ENCODE data around the gene RNF213.
"Not testable (repeated sequence)": the region's sequence is repeated elsewhere in the genome, so short reads cannot be mapped to it uniquely, and the experiment has no call there.

Gene RNF213

DNA sequence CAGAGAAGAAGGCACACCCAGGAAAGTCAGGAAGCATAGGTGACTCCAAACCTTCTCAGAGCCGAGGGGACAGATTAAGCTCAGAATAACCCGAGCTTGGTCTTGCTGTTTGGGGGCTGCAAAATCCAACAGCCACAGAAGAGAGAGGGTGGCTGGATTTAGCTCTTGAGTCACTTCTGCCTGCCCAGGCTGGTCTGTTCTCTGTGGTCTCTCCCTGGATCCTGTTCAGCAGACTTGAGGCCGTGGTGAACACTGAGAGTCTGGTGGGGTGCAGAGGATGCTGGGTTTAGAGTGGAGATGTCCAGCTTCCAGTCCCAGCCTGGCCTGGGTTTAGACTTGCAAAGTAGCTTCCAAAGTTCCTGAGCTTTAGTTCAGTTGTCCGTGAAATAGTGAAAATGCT, 31.6 kb upstream of the RNF213 start:
- no peak for TF ChIP-seq JUND (IDR thresholded peaks at IDR 0.05; ENCODE audit: low read depth)
- DNase-seq (ENCODE audit: low read depth in 1 of 2, low spot score in 1 of 2), result no peak
- in situ Hi-C loops (cut with HindIII; ENCODE audit: low pct_unique_long_range_greater_than_20kb, low sequenced_read_pairs), result no loop called here

DNA sequence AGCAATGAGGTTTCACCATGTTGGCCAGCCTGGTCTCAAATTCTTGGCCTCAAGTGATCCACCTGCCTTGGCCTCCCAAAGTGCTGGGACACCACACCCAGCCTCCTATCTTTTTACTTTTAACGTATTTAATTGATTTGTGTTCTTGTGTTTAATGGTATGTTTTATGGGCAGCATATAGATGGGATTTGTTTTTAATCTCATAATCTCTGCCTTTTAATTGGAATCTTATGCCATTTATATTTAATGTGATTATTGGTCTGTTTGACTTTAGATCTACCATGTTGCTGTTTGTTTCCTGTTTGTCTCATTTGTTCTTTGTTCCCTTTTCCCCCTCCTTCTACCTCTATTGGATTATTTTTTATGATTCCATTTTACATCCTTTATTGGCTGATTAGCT, 28.2 kb upstream of the RNF213 start:
- TF ChIP-seq JUND (IDR thresholded peaks at IDR 0.05; ENCODE audit: low read depth), result no peak
- DNase-seq (ENCODE audit: low read depth in 1 of 2, low spot score in 1 of 2), result no peak
- in situ Hi-C loops (cut with HindIII; ENCODE audit: low pct_unique_long_range_greater_than_20kb, low sequenced_read_pairs), result no loop called here

DNA sequence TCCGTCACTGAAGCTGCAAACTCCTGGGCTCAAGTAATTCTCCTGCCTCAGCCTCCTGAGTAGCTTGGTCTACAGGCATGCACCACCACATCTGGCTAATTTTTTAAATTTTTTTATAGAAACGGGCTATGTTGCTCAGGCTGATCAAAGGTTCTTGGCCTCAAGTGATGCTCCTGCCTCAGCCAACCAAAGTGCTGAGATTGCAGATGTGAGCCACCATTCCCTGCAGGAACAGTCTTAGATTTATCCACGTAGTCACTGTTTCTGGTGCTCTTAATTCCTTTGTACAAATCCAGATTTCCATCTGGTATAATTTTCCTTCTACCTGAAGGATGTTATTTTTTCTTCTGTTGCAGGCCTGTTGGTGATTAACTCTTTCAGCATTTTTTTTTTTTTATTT, 27.4 kb upstream of the RNF213 start:
- TF ChIP-seq JUND (IDR thresholded peaks at IDR 0.05; ENCODE audit: low read depth), result no peak
- in situ Hi-C loops (cut with HindIII; ENCODE audit: low pct_unique_long_range_greater_than_20kb, low sequenced_read_pairs), result no loop called here
- DNase-seq (ENCODE audit: low read depth in 1 of 2, low spot score in 1 of 2), result no peak

DNA sequence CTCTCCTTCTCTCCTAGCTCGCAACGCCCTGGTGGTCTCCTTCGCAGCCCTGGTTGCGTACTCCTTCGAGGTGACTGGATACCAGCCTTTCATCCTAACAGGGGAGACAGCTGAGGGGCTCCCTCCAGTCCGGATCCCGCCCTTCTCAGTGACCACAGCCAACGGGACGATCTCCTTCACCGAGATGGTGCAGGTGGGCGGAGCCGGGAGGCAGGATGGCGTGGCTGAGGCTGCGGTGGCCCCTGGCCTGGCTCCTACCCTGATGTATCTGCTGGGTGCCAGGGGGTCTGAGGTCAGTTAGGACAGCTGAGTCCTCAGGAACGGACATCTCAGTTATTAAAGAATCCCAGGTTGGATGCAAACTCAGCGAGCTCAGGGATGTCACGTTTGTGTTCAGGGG, 23.7 kb upstream of the RNF213 start:
- DNase-seq (ENCODE audit: low read depth in 1 of 2, low spot score in 1 of 2), result no peak
- in situ Hi-C loops (cut with HindIII; ENCODE audit: low pct_unique_long_range_greater_than_20kb, low sequenced_read_pairs), result no loop called here
- no peak for TF ChIP-seq JUND (IDR thresholded peaks at IDR 0.05; ENCODE audit: low read depth)

DNA sequence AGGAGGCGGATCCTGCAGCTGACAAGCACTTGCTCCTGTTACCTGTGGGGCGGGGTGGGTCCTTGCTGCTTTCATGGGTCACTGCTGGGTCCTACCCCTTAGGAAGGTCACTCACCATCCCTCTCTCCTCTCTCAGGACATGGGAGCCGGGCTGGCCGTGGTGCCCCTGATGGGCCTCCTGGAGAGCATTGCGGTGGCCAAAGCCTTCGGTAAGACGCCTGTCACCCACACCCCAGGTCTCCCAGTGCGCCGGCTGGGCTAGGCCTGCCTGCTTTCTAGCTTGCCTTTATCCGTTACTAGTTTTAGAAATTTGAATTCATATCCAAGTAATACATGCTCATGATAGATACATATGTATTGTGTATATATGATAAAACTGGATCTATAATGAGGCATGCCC, 23.3 kb upstream of the RNF213 start:
- no peak for DNase-seq (ENCODE audit: low read depth in 1 of 2, low spot score in 1 of 2)
- no peak for TF ChIP-seq JUND (IDR thresholded peaks at IDR 0.05; ENCODE audit: low read depth)
- in situ Hi-C loops (cut with HindIII; ENCODE audit: low pct_unique_long_range_greater_than_20kb, low sequenced_read_pairs), result no loop called here

DNA sequence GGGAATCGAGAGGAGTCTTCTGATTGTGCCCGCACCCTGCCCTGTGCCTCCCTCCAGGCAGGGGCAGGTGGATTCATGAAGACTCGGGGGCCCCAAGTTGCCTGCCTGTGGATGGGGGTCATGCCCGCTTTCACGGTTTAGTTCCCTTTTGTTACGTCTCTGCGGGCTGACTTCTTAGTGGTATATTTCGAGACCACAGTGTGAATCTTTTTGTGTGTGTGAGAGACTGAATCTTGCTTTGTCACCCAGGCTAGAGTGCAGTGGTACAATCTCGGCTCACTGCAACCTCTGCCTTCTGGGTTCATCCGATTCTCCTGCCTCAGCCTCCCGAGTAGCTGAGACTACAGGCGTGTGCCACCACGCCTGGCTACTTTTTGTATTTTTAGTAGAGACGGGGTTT, 18.1 kb upstream of the RNF213 start:
- in situ Hi-C loops (cut with HindIII; ENCODE audit: low pct_unique_long_range_greater_than_20kb, low sequenced_read_pairs), result no loop called here
- no peak for DNase-seq (ENCODE audit: low read depth in 1 of 2, low spot score in 1 of 2)
- no peak for TF ChIP-seq JUND (IDR thresholded peaks at IDR 0.05; ENCODE audit: low read depth)

DNA sequence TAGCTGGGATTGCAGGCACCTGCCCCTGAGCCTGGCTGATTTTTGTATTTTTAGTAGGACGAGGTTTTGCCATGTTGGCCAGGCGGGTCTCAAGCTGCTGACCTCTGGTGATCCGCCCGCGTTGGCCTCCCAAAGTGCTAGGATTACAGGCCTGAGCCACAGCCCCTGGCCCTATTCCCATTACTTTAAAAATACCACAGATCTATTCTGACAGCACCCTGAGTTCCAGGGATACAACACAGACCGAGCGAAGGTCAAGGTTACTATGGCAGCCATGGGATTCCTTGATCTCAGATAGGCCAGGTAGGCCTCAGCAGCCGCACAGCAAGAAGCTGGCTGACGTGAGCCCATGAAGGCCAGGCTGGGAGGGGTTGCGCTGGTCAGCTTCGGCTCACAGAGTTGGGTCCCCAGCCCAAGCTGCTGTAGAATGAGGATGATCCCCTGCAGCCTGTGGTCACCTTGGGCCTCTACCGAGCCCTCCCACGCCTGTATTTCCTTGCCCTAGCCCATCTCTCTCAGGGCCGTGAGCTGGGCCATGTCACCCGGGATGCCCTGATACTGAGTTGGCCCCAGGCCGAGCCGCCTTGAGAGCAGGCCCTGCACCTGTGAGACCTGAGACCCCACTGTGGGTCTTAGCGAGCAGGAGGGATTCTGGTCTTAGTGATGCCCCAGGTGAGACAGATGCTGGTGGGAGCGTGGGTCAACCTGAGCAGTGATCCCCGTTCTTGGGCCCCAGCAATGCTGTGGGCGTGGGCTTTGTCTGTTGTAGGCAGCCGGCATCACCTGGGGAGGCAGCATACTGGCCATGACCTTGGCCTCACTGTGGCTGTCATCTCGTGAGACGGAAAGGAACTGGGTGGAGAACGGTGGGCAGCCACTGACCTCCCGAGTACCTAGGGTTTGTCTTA, 16.9 kb upstream of the RNF213 start:
- DNase-seq (ENCODE audit: low read depth in 1 of 2, low spot score in 1 of 2), result no peak
- in situ Hi-C loops (cut with HindIII; ENCODE audit: low pct_unique_long_range_greater_than_20kb, low sequenced_read_pairs), result no loop called here
- no peak for TF ChIP-seq JUND (IDR thresholded peaks at IDR 0.05; ENCODE audit: low read depth)

DNA sequence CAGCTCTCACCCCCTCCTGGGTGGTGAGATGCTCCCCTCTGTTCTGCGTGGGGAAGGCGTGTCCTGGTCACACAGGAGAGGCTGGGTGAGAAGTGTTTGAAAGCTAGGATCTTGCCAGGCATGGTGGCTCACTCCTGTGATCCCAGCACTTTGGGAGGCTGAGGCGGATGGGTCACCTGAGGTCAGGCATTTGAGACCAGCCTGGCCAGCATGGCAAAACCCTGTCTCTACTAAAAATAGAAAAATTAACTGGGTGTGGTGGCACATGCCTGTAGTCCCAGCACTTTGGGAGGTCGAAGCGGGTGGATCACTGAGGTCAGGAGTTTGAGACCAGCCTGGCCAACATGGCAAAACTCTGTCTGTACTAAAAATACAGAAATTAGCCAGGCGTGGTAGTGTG, 16.2 kb upstream of the RNF213 start:
- in situ Hi-C loops (cut with HindIII; ENCODE audit: low pct_unique_long_range_greater_than_20kb, low sequenced_read_pairs); DNase-seq (ENCODE audit: low read depth in 1 of 2, low spot score in 1 of 2): not testable (repeated sequence)

DNA sequence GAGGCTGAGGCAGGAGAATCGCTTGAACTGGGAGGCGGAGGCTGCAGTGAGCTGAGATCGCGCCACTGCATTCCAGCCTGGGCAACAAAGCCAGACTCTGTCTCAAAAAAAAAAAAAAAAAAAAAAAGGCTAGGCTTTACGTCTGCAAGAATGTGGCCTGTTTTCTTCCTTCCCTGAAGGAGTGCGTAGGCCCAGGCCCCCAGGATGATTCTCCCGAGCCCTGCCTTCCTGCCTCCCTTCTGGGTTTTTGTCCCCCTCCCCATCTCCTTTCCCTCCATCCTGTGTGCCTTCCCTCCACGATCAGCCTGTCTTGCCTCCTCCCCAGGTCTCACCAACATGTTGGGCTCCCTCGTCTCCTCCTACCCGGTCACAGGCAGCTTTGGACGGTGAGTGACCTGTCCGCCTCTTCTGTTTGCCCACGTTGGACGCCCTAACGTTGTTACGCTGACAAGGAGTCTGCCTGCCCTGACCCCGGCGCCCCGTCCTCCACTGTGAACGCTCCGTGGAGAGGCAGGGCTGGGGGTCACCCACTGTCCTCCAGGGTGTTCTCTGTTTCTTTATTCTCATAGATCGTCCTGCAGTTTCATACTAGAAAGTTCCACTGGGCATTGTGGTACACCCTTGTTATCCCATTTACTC, 15.7 kb upstream of the RNF213 start:
- no peak for DNase-seq (ENCODE audit: low read depth in 1 of 2, low spot score in 1 of 2)
- TF ChIP-seq JUND (IDR thresholded peaks at IDR 0.05; ENCODE audit: low read depth), result no peak
- in situ Hi-C loops (cut with HindIII; ENCODE audit: low pct_unique_long_range_greater_than_20kb, low sequenced_read_pairs), result no loop called here

DNA sequence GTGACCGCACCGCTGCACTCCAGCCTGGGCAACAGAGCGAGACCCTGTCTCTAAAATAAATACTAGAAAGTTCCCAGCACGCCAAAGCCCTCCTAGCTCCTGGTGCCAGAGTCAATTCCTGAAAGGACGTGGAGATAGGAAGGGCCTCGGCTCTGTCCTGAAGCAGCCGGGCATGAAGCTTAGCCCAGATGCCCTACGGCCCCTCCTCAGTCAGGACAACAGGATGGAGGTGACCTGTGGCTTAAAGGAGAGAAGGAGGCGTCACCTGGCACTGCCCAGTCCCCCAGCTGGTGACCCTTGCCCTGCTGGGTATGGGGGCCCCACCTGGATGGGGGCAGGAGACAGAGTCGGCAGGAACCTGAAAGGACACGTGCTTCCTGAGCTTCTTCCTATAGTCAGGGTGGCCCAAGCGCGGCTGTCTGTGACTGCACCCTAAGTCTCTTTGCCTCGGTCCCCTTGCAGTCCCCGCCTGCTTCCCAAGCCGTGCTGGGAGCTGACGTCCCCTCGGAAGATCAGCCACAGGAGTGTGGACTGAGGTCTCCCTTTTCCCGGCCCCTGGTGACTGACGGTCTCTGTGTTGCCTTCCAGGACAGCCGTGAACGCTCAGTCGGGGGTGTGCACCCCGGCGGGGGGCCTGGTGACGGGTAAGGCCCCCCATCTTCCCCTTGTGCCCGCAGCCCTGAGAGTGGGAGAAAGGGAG, 14.9 kb upstream of the RNF213 start:
- DNase-seq (ENCODE audit: low read depth in 1 of 2, low spot score in 1 of 2), result no peak
- in situ Hi-C loops (cut with HindIII; ENCODE audit: low pct_unique_long_range_greater_than_20kb, low sequenced_read_pairs), result no loop called here
- TF ChIP-seq JUND (IDR thresholded peaks at IDR 0.05; ENCODE audit: low read depth), result no peak

DNA sequence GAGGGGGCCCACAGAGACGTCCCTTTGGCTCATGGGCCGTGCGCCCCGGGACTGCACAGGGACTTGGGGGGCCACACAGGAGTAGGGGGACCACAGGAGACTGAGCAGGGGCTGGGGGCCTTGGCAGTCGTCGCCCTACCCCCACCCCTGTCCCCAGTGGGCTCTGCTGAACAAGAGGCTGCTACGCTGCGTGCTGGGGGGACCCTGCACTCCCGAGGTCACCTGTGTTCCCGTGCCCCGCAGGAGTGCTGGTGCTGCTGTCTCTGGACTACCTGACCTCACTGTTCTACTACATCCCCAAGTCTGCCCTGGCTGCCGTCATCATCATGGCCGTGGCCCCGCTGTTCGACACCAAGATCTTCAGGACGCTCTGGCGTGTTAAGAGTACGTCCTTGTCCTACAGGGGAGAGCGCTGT, 14.4 kb upstream of the RNF213 start:
- no peak for DNase-seq (ENCODE audit: low read depth in 1 of 2, low spot score in 1 of 2)
- no peak for TF ChIP-seq JUND (IDR thresholded peaks at IDR 0.05; ENCODE audit: low read depth)
- in situ Hi-C loops (cut with HindIII; ENCODE audit: low pct_unique_long_range_greater_than_20kb, low sequenced_read_pairs), result no loop called here

DNA sequence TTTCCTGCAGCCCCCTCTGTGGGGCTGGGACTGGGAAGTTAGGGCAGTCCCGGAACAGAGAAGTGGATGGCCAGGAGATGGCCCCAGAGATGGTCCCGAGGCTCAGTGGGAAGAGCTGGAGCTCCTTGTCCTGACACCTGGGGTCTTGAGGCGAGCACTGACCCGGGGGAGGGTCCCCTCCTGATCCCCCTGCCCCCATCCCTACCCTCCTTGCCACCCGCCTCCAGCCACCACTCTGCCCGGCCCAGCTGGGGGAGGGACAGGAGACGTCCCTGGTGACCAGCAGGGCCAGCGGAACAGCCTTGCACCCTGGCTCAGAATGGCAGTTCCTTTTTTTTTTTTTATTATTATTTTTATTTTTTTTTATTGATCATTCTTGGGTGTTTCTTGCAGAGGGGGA, 13.9 kb upstream of the RNF213 start:
- in situ Hi-C loops (cut with HindIII; ENCODE audit: low pct_unique_long_range_greater_than_20kb, low sequenced_read_pairs), result no loop called here
- DNase-seq (ENCODE audit: low read depth in 1 of 2, low spot score in 1 of 2), result no peak
- TF ChIP-seq JUND (IDR thresholded peaks at IDR 0.05; ENCODE audit: low read depth), result no peak

DNA sequence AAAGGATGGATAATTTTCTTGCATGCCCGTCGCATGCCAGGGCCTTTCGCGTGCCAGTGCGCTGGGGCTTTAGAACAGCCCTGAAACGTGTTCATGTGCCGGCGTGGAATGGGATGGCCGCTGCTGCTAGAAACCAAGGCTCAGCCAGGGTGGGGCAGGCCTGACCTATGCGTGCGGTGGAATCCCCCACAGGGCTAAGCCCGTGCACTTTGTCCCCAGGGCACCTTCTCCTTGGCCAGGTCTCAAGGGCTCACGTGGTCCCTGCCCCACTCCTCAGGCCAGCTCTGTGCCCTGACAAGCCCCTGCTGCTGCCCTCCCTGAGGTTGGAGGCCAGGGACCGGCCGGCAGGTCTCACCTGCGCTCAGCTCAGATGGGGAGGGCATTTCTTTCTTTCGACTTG, 13.1 kb upstream of the RNF213 start:
- in situ Hi-C loops (cut with HindIII; ENCODE audit: low pct_unique_long_range_greater_than_20kb, low sequenced_read_pairs), result no loop called here
- no peak for DNase-seq (ENCODE audit: low read depth in 1 of 2, low spot score in 1 of 2)
- TF ChIP-seq JUND (IDR thresholded peaks at IDR 0.05; ENCODE audit: low read depth), result no peak
